Measurements from ENCODE around the gene DBI. TPM values are rescaled to one million over a fixed set of nuclear protein-coding genes. Genes with fewer than 3 reads are reported as not detected.

DBI gene
- total and polyA plus RNA-seq, 2 of the 8 experiments (the other 6 are each of a cell fraction or from before 2014, with no cell fraction given): 180 to 212 TPM

GRCh38 chr2:119333360-119333759 is 33.4 kb upstream of the DBI start:
- 94% methylated on average over 3 of the region's 3 CpGs; no CpG with 5 or more reads in 1 of the 2 experiments for whole genome bisulfite sequencing, 2 experiments (ENCODE audit: extremely low coverage in 1 of 2, insufficient coverage in 1 of 2, insufficient read length in 1 of 2, insufficient replicate concordance in 2 of 2, low coverage in 1 of 2, low lambda C conversion rate in 2 of 2, missing lambda C conversion rate in 1 of 2)
- H4K5ac ChIP-seq (ENCODE audit: insufficient read length, low read depth, low read length): no peak overlapping the region
- DNase-seq (ENCODE audit: low read depth in 1 of 2, low spot score in 2 of 2): no peak
- no peak for TF ChIP-seq TAF1 (IDR thresholded peaks at IDR 0.05; ENCODE audit: low read depth, low read length)
- TF ChIP-seq ASH2L (IDR thresholded peaks at IDR 0.05; ENCODE audit: low read length): no peak
- TF ChIP-seq, protein P1, sequence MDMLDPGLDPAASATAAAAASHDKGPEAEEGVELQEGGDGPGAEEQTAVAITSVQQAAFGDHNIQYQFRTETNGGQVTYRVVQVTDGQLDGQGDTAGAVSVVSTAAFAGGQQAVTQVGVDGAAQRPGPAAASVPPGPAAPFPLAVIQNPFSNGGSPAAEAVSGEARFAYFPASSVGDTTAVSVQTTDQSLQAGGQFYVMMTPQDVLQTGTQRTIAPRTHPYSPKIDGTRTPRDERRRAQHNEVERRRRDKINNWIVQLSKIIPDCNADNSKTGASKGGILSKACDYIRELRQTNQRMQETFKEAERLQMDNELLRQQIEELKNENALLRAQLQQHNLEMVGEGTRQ (IDR thresholded peaks at IDR 0.05; ENCODE audit: low read length): no peak
- no peak for TF ChIP-seq NANOG (IDR thresholded peaks at IDR 0.05; ENCODE audit: insufficient read depth, low read depth, low read length, poor library complexity, severe bottlenecking)
- TF ChIP-seq GABPA (IDR thresholded peaks at IDR 0.05; ENCODE audit: borderline replicate concordance, insufficient read depth, low read length): no peak
- TF ChIP-seq SIX5 (IDR thresholded peaks at IDR 0.05; ENCODE audit: low read depth, low read length): no peak
- TF ChIP-seq MAX (IDR thresholded peaks at IDR 0.05): no peak
- TF ChIP-seq HDAC2 (IDR thresholded peaks at IDR 0.05; ENCODE audit: borderline replicate concordance in 1 of 2, low read depth in 2 of 2, low read length in 2 of 2): no peak
- no peak for TF ChIP-seq YY1 (IDR thresholded peaks at IDR 0.05; ENCODE audit: low read depth, low read length)
- TF ChIP-seq TBP (IDR thresholded peaks at IDR 0.05; ENCODE audit: low read depth, low read length): no peak
- TF ChIP-seq ZNF274 (IDR thresholded peaks at IDR 0.05; ENCODE audit: borderline replicate concordance, extremely low read depth, low read length): no peak
- TF ChIP-seq SP4 (IDR thresholded peaks at IDR 0.05; ENCODE audit: low read length): no peak
- no peak for TF ChIP-seq TAF7 (optimal IDR thresholded peaks at IDR 0.05; ENCODE audit: borderline replicate concordance, low read depth, low read length)

More at GRCh38 chr2:119333360-119333759, 33.4 kb upstream of the DBI start:
- H3K36me3 ChIP-seq (ENCODE audit: control insufficient read depth in 2 of 4, insufficient read depth in 4 of 4, low read length in 3 of 4): no peaks in the 10 kb centered on the region
- ChIA-PET POLR2A (ENCODE audit: partially characterized antibody) (no interaction called here), CTCF (ENCODE audit: partially characterized antibody) (no interaction called here)
- no peak overlapping the region for H2BK12ac ChIP-seq (ENCODE audit: low read depth, low read length)
- no peak overlapping the region for H2BK20ac ChIP-seq (ENCODE audit: low read length)
- no peak overlapping the region for H3K4ac ChIP-seq (replicated peaks; ENCODE audit: insufficient read length, low read depth, low read length)
- H3K27ac ChIP-seq (ENCODE audit: low read depth, low read length): no peak overlapping the region; the same call in 1 of the 2 replicates
- H3K79me1 ChIP-seq (ENCODE audit: low read depth, low read length): no peaks in the 10 kb centered on the region
- H4K8ac ChIP-seq (ENCODE audit: extremely low read depth, insufficient read depth, low read length): no peak overlapping the region
- H2BK15ac ChIP-seq (ENCODE audit: low read length): no peak overlapping the region
- no peak overlapping the region for H3K23ac ChIP-seq (ENCODE audit: insufficient read length)
- no peak overlapping the region for H3K4me3 ChIP-seq (ENCODE audit: extremely low read depth in 1 of 4, insufficient read depth in 2 of 4, low read depth in 3 of 4, low read length in 4 of 4)
- H3K56ac ChIP-seq (replicated peaks; ENCODE audit: insufficient read length, low read depth, low read length): no peak overlapping the region
- no peak overlapping the region for H3K14ac ChIP-seq (ENCODE audit: insufficient read length)
- H3K23me2 ChIP-seq (ENCODE audit: low read depth, low read length): no peaks in the 10 kb centered on the region
- no peaks in the 10 kb centered on the region for H4K20me1 ChIP-seq (replicated peaks in 1 of 2; ENCODE audit: control insufficient read depth in 1 of 2, insufficient read depth in 2 of 2, low read length in 2 of 2)
- no peak overlapping the region for H2BK120ac ChIP-seq (replicated peaks; ENCODE audit: low read depth, low read length)
- H3K4me1 ChIP-seq (replicated peaks in 1 of 4; ENCODE audit: control insufficient read depth in 3 of 4, insufficient read depth in 4 of 4, low read length in 3 of 4): no peaks in the 10 kb centered on the region
- H3K18ac ChIP-seq (ENCODE audit: extremely low read depth, low read length): no peak overlapping the region
- H3K4me2 ChIP-seq (ENCODE audit: insufficient read depth in 1 of 2, low read depth in 2 of 2, low read length in 2 of 2): no peak overlapping the region
- no peak overlapping the region for H2AFZ ChIP-seq (ENCODE audit: low read length)
- H3K9ac ChIP-seq (replicated peaks in 1 of 4; ENCODE audit: extremely low read depth in 1 of 4, low read depth in 3 of 4, low read length in 3 of 4): no peak overlapping the region
- H3K9me3 ChIP-seq (ENCODE audit: insufficient read depth in 2 of 2, low read depth in 1 of 2, low read length in 1 of 2): no peaks in the 10 kb centered on the region
- no peak overlapping the region for H4K91ac ChIP-seq (replicated peaks; ENCODE audit: insufficient read length, low read length)
- no peaks in the 10 kb centered on the region for H3K79me2 ChIP-seq (ENCODE audit: control insufficient read depth in 1 of 2, insufficient read depth in 2 of 2, low read length in 2 of 2)
- no peak overlapping the region for H2BK5ac ChIP-seq (ENCODE audit: low read depth, low read length)
- FAIRE-seq: no peak
- no peaks in the 10 kb centered on the region for H3K27me3 ChIP-seq (replicated peaks in 1 of 4; ENCODE audit: control insufficient read depth in 3 of 4, extremely low read depth in 1 of 4, insufficient read depth in 3 of 4, low read length in 3 of 4)
- no peak overlapping the region for H2AK5ac ChIP-seq (ENCODE audit: low read depth, low read length)
